ENCODE measurements around the gene SPAM1.

DNA sequence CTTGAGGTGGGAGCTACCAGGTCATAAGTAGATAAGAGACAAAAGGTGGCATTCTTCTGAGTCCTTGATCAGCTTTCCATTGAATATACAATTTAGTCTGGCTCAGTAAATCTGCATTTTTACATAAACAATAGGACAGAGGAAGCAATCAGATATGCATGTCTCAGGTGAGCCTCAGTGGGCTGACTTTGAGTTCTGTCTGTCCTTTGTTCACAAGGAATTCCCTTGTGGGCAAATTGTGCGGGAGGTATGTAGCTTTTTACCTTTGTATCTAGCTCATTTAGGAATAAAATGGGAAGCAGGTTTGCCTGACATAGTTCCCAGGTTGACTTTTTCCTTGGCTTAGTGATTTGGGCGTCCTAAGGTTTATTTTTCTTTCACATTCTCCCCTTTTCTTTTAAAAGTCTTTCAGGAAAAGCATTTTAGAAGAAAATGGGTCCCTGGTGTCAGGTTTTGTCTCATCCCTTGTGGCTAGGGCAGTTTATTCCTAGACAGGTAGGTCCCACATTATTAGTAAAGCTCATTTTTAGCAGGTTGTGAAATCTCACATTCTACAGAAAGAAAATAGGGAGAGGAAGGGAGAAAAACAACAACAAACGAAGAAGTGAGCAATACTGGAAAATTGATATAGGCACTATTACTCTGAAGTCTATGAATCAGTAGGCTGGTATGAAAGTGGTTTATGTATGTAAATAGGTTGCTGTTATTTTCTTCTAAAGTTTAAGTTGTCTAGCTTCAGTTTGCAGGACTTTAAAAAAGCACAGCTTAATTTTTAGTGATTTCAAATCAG lies 16.5 kb downstream of the SPAM1 start:
- TF ChIP-seq, protein P1, sequence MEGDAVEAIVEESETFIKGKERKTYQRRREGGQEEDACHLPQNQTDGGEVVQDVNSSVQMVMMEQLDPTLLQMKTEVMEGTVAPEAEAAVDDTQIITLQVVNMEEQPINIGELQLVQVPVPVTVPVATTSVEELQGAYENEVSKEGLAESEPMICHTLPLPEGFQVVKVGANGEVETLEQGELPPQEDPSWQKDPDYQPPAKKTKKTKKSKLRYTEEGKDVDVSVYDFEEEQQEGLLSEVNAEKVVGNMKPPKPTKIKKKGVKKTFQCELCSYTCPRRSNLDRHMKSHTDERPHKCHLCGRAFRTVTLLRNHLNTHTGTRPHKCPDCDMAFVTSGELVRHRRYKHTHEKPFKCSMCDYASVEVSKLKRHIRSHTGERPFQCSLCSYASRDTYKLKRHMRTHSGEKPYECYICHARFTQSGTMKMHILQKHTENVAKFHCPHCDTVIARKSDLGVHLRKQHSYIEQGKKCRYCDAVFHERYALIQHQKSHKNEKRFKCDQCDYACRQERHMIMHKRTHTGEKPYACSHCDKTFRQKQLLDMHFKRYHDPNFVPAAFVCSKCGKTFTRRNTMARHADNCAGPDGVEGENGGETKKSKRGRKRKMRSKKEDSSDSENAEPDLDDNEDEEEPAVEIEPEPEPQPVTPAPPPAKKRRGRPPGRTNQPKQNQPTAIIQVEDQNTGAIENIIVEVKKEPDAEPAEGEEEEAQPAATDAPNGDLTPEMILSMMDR (conservative IDR thresholded peaks at IDR 0.05; ENCODE audit: low read depth in 2 of 2), result no peak
- TF ChIP-seq EZH2 (IDR thresholded peaks at IDR 0.05; ENCODE audit: low read depth, unreplicated experiment) (no peak), EZH2phosphoT487 (IDR thresholded peaks at IDR 0.05; ENCODE audit: unreplicated experiment) (no peak), CREB1 (CRISPR knock-in tag; IDR thresholded peaks at IDR 0.05; ENCODE audit: low read depth) (no peak), POLR2AphosphoS5 (IDR thresholded peaks at IDR 0.05; ENCODE audit: low read depth) (no peak), JUNB (IDR thresholded peaks at IDR 0.05; ENCODE audit: unreplicated experiment) (no peak), STAT1 (IDR thresholded peaks at IDR 0.05; ENCODE audit: unreplicated experiment) (no peak), NANOG (IDR thresholded peaks at IDR 0.05; ENCODE audit: borderline replicate concordance) (no peak), ZNF114 (CRISPR knock-in tag; IDR thresholded peaks at IDR 0.05) (no peak)
- TF ChIP-seq, protein P2, sequence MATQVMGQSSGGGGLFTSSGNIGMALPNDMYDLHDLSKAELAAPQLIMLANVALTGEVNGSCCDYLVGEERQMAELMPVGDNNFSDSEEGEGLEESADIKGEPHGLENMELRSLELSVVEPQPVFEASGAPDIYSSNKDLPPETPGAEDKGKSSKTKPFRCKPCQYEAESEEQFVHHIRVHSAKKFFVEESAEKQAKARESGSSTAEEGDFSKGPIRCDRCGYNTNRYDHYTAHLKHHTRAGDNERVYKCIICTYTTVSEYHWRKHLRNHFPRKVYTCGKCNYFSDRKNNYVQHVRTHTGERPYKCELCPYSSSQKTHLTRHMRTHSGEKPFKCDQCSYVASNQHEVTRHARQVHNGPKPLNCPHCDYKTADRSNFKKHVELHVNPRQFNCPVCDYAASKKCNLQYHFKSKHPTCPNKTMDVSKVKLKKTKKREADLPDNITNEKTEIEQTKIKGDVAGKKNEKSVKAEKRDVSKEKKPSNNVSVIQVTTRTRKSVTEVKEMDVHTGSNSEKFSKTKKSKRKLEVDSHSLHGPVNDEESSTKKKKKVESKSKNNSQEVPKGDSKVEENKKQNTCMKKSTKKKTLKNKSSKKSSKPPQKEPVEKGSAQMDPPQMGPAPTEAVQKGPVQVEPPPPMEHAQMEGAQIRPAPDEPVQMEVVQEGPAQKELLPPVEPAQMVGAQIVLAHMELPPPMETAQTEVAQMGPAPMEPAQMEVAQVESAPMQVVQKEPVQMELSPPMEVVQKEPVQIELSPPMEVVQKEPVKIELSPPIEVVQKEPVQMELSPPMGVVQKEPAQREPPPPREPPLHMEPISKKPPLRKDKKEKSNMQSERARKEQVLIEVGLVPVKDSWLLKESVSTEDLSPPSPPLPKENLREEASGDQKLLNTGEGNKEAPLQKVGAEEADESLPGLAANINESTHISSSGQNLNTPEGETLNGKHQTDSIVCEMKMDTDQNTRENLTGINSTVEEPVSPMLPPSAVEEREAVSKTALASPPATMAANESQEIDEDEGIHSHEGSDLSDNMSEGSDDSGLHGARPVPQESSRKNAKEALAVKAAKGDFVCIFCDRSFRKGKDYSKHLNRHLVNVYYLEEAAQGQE (IDR thresholded peaks at IDR 0.05; ENCODE audit: unreplicated experiment), result no peak
- TF ChIP-seq, protein P3, sequence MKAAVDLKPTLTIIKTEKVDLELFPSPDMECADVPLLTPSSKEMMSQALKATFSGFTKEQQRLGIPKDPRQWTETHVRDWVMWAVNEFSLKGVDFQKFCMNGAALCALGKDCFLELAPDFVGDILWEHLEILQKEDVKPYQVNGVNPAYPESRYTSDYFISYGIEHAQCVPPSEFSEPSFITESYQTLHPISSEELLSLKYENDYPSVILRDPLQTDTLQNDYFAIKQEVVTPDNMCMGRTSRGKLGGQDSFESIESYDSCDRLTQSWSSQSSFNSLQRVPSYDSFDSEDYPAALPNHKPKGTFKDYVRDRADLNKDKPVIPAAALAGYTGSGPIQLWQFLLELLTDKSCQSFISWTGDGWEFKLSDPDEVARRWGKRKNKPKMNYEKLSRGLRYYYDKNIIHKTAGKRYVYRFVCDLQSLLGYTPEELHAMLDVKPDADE (IDR thresholded peaks at IDR 0.05), result no peak
- TF ChIP-seq, protein P4, sequence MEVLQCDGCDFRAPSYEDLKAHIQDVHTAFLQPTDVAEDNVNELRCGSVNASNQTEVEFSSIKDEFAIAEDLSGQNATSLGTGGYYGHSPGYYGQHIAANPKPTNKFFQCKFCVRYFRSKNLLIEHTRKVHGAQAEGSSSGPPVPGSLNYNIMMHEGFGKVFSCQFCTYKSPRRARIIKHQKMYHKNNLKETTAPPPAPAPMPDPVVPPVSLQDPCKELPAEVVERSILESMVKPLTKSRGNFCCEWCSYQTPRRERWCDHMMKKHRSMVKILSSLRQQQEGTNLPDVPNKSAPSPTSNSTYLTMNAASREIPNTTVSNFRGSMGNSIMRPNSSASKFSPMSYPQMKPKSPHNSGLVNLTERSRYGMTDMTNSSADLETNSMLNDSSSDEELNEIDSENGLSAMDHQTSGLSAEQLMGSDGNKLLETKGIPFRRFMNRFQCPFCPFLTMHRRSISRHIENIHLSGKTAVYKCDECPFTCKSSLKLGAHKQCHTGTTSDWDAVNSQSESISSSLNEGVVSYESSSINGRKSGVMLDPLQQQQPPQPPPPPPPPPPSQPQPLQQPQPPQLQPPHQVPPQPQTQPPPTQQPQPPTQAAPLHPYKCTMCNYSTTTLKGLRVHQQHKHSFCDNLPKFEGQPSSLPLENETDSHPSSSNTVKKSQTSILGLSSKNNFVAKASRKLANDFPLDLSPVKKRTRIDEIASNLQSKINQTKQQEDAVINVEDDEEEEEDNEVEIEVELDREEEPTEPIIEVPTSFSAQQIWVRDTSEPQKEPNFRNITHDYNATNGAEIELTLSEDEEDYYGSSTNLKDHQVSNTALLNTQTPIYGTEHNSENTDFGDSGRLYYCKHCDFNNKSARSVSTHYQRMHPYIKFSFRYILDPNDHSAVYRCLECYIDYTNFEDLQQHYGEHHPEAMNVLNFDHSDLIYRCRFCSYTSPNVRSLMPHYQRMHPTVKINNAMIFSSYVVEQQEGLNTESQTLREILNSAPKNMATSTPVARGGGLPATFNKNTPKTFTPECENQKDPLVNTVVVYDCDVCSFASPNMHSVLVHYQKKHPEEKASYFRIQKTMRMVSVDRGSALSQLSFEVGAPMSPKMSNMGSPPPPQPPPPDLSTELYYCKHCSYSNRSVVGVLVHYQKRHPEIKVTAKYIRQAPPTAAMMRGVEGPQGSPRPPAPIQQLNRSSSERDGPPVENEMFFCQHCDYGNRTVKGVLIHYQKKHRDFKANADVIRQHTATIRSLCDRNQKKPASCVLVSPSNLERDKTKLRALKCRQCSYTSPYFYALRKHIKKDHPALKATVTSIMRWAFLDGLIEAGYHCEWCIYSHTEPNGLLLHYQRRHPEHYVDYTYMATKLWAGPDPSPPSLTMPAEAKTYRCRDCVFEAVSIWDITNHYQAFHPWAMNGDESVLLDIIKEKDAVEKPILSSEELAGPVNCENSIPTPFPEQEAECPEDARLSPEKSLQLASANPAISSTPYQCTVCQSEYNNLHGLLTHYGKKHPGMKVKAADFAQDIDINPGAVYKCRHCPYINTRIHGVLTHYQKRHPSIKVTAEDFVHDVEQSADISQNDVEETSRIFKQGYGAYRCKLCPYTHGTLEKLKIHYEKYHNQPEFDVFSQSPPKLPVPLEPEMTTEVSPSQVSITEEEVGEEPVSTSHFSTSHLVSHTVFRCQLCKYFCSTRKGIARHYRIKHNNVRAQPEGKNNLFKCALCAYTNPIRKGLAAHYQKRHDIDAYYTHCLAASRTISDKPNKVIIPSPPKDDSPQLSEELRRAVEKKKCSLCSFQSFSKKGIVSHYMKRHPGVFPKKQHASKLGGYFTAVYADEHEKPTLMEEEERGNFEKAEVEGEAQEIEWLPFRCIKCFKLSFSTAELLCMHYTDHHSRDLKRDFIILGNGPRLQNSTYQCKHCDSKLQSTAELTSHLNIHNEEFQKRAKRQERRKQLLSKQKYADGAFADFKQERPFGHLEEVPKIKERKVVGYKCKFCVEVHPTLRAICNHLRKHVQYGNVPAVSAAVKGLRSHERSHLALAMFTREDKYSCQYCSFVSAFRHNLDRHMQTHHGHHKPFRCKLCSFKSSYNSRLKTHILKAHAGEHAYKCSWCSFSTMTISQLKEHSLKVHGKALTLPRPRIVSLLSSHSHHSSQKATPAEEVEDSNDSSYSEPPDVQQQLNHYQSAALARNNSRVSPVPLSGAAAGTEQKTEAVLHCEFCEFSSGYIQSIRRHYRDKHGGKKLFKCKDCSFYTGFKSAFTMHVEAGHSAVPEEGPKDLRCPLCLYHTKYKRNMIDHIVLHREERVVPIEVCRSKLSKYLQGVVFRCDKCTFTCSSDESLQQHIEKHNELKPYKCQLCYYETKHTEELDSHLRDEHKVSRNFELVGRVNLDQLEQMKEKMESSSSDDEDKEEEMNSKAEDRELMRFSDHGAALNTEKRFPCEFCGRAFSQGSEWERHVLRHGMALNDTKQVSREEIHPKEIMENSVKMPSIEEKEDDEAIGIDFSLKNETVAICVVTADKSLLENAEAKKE (CRISPR knock-in tag; IDR thresholded peaks at IDR 0.05), result no peak
